DOHH2 (cell line): ENCODE results near the gene GAS6.

ENCODE experiments used
- H3F3A ChIP-seq: fragments of 200-600 bp; sonication (generic), shearing (Covaris generic); 2 replicates; pipeline ENCODE4 v1.6.0; 2016; ENCODE audit warnings: antibody characterized with exemption, mild to moderate bottlenecking; ENCODE audit not compliant: control insufficient read depth, insufficient read depth
- H3K27ac ChIP-seq: fragments of 200-600 bp; sonication (generic); 2 replicates; pipeline ENCODE4 v1.5.1; 2014; ENCODE audit warnings: low read depth, mild to moderate bottlenecking, low read length, moderate library complexity
- H3K27me3 ChIP-seq: fragments of 200-600 bp; sonication (generic); 2 replicates; pipeline ENCODE4 v1.6.1; 2014; ENCODE audit warnings: mild to moderate bottlenecking, low read length, mixed read lengths; ENCODE audit not compliant: control insufficient read depth
- H3K36me3 ChIP-seq: fragments of 200-600 bp; sonication (generic); 2 replicates; pipeline ENCODE4 v1.6.1; 2014; ENCODE audit warnings: mild to moderate bottlenecking, low read length, moderate library complexity, mixed read lengths; ENCODE audit not compliant: control insufficient read depth
- H3K4me1 ChIP-seq: fragments of 200-600 bp; sonication (generic); 2 replicates; pipeline ENCODE4 v1.6.1; 2014; ENCODE audit warnings: mild to moderate bottlenecking, low read length, mixed read lengths; ENCODE audit not compliant: control insufficient read depth
- H3K4me2 ChIP-seq: fragments of 200-600 bp; sonication (generic); 2 replicates; pipeline ENCODE4 v1.6.0; 2014; ENCODE audit warnings: mild to moderate bottlenecking, low read length, moderate library complexity
- H3K4me3 ChIP-seq: fragments of 200-600 bp; sonication (generic); 2 replicates; pipeline ENCODE4 v1.5.1; 2014; ENCODE audit warnings: mild to moderate bottlenecking, low read length, mixed read lengths
- H3K79me2 ChIP-seq: fragments of 200-600 bp; sonication (generic); 2 replicates; pipeline ENCODE4 v1.6.1; 2014; ENCODE audit warnings: mild to moderate bottlenecking, low read length, mixed read lengths; ENCODE audit not compliant: control insufficient read depth
- H3K9me2 ChIP-seq: fragments of 200-600 bp; sonication (generic); replicated peaks from 2 replicates; pipeline ENCODE4 v1.6.1; 2014; ENCODE audit warnings: mild to moderate bottlenecking, low read length, mixed read lengths; ENCODE audit not compliant: control insufficient read depth
- H3K9me3 ChIP-seq: fragments of 200-600 bp; sonication (generic); 2 replicates; pipeline ENCODE4 v1.6.1; 2014; ENCODE audit warnings: antibody characterized with exemption, low read length, mixed read lengths; ENCODE audit not compliant: control insufficient read depth, insufficient read depth
- H4K20me1 ChIP-seq: fragments of 200-600 bp; sonication (generic); 2 replicates; pipeline ENCODE4 v1.6.0; 2014; ENCODE audit warnings: low read depth, mild to moderate bottlenecking, antibody characterized with exemption, low read length, moderate library complexity; ENCODE audit not compliant: control insufficient read depth, insufficient read depth
- EZH2phosphoT487 ChIP-seq: fragments of 200-600 bp; sonication (generic); IDR thresholded peaks from 2 replicates; pipeline ENCODE4 v1.6.1; 2017; ENCODE audit warnings: borderline replicate concordance, mild to moderate bottlenecking, antibody characterized with exemption, low read length, moderate library complexity, mixed read lengths
- TF ChIP-seq, protein P1 (sequence below): fragments of 200-600 bp; sonication (generic); IDR thresholded peaks from one replicate; pipeline ENCODE4 v1.5.1; 2014; ENCODE audit warnings: antibody characterized with exemption, mild to moderate bottlenecking, low read depth, low read length; ENCODE audit not compliant: poor library complexity, severe bottlenecking

GAS6 gene

DNA sequence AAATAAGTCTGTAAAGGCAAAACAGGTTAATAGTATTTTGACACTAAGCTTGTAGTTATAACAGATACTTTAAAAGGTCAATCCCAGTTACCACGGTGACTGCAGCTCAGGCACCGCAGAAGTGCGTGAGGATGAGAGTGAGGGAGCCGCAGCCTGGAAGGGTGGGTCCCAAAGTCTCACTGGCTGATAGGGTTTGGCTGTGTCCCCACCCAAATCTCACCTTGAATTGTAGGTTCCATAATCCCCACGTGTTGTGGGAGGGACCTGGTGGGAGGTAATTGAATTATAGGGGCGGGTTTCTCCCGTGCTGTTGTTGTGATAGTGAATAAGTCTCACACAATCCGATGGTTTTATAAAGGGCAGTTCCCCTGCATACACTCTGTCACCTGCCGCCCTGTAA lies 40.0 kb upstream of the GAS6 start:
- TF ChIP-seq, protein P1, sequence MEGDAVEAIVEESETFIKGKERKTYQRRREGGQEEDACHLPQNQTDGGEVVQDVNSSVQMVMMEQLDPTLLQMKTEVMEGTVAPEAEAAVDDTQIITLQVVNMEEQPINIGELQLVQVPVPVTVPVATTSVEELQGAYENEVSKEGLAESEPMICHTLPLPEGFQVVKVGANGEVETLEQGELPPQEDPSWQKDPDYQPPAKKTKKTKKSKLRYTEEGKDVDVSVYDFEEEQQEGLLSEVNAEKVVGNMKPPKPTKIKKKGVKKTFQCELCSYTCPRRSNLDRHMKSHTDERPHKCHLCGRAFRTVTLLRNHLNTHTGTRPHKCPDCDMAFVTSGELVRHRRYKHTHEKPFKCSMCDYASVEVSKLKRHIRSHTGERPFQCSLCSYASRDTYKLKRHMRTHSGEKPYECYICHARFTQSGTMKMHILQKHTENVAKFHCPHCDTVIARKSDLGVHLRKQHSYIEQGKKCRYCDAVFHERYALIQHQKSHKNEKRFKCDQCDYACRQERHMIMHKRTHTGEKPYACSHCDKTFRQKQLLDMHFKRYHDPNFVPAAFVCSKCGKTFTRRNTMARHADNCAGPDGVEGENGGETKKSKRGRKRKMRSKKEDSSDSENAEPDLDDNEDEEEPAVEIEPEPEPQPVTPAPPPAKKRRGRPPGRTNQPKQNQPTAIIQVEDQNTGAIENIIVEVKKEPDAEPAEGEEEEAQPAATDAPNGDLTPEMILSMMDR: no peak
- TF ChIP-seq EZH2phosphoT487: no peak
- Histone ChIP-seq H3K27me3 (peaks cover 7% of the 10 kb centered on the region), H3K79me2 (no peaks in the 10 kb centered on the region), H3K4me3 (no peak overlapping the region), H4K20me1 (no peaks in the 10 kb centered on the region), H3K4me1 (no peaks in the 10 kb centered on the region), H3F3A (no peaks in the 10 kb centered on the region), H3K9me3 (no peaks in the 10 kb centered on the region), H3K36me3 (no peaks in the 10 kb centered on the region), H3K9me2 (no peaks in the 10 kb centered on the region), H3K4me2 (no peak overlapping the region), H3K27ac (no peak overlapping the region)

DNA sequence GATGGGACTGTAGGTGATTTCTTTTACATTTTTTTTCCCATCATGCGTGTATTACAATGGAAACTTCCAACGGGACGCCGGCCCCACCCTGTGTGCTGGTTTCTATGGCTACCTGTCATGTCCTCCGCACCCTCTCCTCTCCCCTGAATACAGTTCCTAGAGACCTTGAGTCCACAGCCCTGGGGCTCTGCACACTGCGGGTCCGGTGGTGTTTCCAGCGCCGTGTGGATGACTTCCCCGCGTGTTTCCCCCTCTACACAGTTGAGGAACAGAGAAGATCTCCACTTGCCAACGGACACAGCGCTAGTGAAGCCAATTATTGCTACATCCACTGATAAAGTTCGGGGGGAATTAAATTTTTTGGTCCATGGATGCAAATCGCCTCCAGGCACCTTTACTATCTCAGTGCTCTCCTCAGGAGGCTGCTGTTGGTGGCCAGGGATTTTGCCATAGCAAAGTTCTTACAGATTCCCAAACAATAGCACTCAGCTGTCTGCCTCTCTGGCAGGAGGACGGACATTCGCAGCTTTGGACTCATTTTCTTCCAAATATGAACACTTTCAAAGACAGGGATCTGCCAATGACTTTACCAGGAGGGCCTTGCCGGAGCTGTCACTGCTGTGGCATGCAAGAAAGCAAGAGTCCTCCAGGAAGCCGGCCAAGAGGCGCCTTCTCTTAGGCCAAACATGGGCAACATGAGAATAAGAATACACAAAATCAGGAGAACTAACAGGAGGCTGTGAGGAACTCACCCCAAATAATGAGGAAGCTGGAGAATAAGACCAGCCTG lies 39.3 kb upstream of the GAS6 start:
- H3K4me3 ChIP-seq: no peak overlapping the region
- H3K27ac ChIP-seq: no peak overlapping the region
- H3K9me3 ChIP-seq: no peaks in the 10 kb centered on the region
- H3K4me1 ChIP-seq: no peaks in the 10 kb centered on the region
- no peak overlapping the region for H3K4me2 ChIP-seq
- no peaks in the 10 kb centered on the region for H3K9me2 ChIP-seq
- H3F3A ChIP-seq: no peaks in the 10 kb centered on the region
- H3K36me3 ChIP-seq: no peaks in the 10 kb centered on the region
- H3K79me2 ChIP-seq: no peaks in the 10 kb centered on the region
- no peaks in the 10 kb centered on the region for H4K20me1 ChIP-seq
- TF ChIP-seq EZH2phosphoT487: no peak
- TF ChIP-seq, protein P1: no peak
- peaks cover 7% of the 10 kb centered on the region for H3K27me3 ChIP-seq

DNA sequence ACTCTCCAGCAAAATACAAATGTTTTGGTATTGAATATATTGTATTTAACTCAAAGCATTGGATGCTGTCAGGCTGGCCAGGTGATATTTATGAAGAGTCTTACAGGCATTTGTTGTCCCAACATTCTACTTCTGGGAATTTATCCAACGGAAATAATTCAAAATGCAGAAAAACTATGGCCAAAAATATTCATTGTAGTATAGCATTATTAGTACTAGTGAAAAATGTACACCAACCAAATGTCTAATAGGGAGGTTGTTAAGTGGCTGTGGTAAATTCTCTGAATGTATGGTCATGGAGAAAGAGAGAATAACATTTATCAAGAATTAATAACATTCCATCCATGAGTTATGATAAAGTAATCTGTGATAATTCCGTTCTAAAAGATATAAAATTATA lies 38.6 kb upstream of the GAS6 start:
- Histone ChIP-seq H3K79me2 (no peaks in the 10 kb centered on the region), H3F3A (no peaks in the 10 kb centered on the region), H3K4me3 (no peak overlapping the region), H3K9me2 (no peaks in the 10 kb centered on the region), H3K27ac (no peak overlapping the region), H4K20me1 (no peaks in the 10 kb centered on the region), H3K4me2 (no peak overlapping the region), H3K4me1 (no peaks in the 10 kb centered on the region), H3K27me3 (0 out of 2 replicates have a peak, but pooled peaks cover 3% of the 10 kb centered on the region), H3K9me3 (no peaks in the 10 kb centered on the region), H3K36me3 (no peaks in the 10 kb centered on the region)
- TF ChIP-seq, protein P1: no peak
- no peak for TF ChIP-seq EZH2phosphoT487
